ENCODE measurements around the gene BACH2. TPM values are rescaled to one million over a fixed set of nuclear protein-coding genes. Genes with fewer than 3 reads are reported as not detected.

The BACH2 gene
- total RNA-seq, 6 donors from 2014 or later, result 3.1 to 6.8 (median 5.3) TPM

DNA sequence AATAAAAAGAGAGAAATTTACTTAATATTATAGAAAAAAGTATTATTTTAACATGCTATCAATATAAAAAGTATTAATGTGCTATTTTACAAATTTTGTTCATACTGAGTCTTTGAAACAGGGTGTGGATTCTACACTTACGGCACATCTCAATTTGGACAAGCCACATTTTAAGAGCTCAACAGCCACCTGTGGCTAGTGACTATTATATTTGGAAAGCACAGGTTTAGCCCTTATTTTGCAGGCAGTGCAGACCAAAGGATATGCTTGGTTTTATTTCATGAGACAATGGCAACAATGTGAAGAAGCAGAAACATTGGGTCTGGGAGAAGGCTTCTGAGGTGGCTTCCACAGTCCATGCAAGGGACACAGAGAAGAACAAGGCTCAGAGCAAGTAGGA lies 74.6 kb downstream of the BACH2 start:
- ATAC-seq (ENCODE audit: low FRiP score in 2 of 2), result no peak
- TF ChIP-seq POLR2A (IDR thresholded peaks at IDR 0.05), result no peak
- no peak for TF ChIP-seq EP300 (IDR thresholded peaks at IDR 0.05)
- TF ChIP-seq, protein P1, sequence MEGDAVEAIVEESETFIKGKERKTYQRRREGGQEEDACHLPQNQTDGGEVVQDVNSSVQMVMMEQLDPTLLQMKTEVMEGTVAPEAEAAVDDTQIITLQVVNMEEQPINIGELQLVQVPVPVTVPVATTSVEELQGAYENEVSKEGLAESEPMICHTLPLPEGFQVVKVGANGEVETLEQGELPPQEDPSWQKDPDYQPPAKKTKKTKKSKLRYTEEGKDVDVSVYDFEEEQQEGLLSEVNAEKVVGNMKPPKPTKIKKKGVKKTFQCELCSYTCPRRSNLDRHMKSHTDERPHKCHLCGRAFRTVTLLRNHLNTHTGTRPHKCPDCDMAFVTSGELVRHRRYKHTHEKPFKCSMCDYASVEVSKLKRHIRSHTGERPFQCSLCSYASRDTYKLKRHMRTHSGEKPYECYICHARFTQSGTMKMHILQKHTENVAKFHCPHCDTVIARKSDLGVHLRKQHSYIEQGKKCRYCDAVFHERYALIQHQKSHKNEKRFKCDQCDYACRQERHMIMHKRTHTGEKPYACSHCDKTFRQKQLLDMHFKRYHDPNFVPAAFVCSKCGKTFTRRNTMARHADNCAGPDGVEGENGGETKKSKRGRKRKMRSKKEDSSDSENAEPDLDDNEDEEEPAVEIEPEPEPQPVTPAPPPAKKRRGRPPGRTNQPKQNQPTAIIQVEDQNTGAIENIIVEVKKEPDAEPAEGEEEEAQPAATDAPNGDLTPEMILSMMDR (IDR thresholded peaks at IDR 0.05), result no peak

DNA sequence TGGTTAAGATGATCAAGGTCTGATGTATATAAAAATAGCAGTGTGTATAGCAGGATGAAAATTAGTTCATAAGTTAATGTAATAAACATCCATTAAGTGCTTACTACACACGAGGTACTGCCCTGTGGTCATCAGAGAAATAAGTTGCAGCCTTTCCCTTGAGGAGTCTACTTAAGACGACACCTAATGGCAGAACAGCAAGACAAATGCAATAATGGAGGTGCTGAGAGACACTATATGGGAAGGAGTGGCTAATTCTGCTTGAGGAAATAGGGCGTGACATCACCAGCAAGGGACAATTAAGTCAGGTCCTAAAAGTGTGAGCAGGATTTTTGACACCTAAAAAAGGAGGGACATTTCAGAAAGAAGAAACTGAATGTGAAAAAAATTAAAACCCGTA lies 75.2 kb downstream of the BACH2 start:
- Histone ChIP-seq H3K9me3 (peaks cover 0 to 6% (median 6%) of the 10 kb centered on the region in 4 donors), H3K27me3 (no peaks in the 10 kb centered on the region), H3K4me1 (peaks cover 21 to 38% (median 32%) of the 10 kb centered on the region in 4 donors), H3K4me3 (no peak overlapping the region), H3K27ac (no peak overlapping the region), H3K36me3 (no peaks in the 10 kb centered on the region)
- 92 to 94% methylated on average over 4 of the region's 4 CpGs for WGBS, 2 donors
- TF ChIP-seq EP300 (IDR thresholded peaks at IDR 0.05) (no peak), POLR2A (IDR thresholded peaks at IDR 0.05) (no peak), POLR2AphosphoS5 (IDR thresholded peaks at IDR 0.05) (no peak)
- TF ChIP-seq, protein P1 (IDR thresholded peaks at IDR 0.05), result no peak
- ATAC-seq (ENCODE audit: low FRiP score in 2 of 2) (no peak), DNase-seq (no peak)

More for the DNA sequence above, 74.6 kb downstream of the BACH2 start:
- H3K27me3 ChIP-seq, result no peaks in the 10 kb centered on the region
- DNase-seq, result no peak
- peaks cover 0 to 6% (median 6%) of the 10 kb centered on the region in 4 donors for H3K9me3 ChIP-seq
- no peak overlapping the region for H3K4me3 ChIP-seq
- H3K36me3 ChIP-seq, result no peaks in the 10 kb centered on the region
- 100% methylated on average over 1 of the region's 1 CpG for WGBS, 2 donors
- H3K27ac ChIP-seq, result no peak overlapping the region
- H3K4me1 ChIP-seq, result peaks cover 21 to 32% (median 27%) of the 10 kb centered on the region in 4 donors

DNA sequence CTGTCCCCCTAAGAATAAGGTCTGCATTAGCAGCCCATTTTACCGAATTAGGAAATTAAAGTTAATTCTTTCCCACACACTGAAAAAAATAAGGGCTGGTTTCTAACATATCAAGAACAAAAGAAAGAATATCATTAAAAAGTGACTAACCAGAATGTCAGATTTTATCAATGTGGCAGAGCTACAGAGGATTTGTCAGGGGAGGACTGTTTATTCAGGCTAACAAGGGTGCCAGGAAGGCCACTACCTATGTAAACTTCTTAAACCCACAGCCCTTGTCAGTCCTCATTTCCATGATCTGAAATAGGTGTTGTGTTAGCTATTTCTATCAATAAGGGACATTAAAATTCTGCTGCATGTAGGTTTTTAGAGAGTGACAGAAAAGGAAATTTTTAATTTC lies 76.4 kb downstream of the BACH2 start:
- no peak for TF ChIP-seq EP300 (IDR thresholded peaks at IDR 0.05)
- H3K36me3 ChIP-seq, result no peaks in the 10 kb centered on the region
- H3K27ac ChIP-seq, result peak overlapping the region in 1 of 4 donors; percentile 82
- WGBS, 2 donors, result 57 to 91% methylated on average over 1 of the region's 1 CpG
- no peak for DNase-seq
- no peak overlapping the region for H3K4me3 ChIP-seq
- ATAC-seq (ENCODE audit: low FRiP score in 2 of 2), result no peak
- peaks cover 0 to 6% (median 6%) of the 10 kb centered on the region in 4 donors for H3K9me3 ChIP-seq
- H3K27me3 ChIP-seq, result no peaks in the 10 kb centered on the region
- H3K4me1 ChIP-seq, result peaks cover 29 to 50% (median 42%) of the 10 kb centered on the region in 4 donors

DNA sequence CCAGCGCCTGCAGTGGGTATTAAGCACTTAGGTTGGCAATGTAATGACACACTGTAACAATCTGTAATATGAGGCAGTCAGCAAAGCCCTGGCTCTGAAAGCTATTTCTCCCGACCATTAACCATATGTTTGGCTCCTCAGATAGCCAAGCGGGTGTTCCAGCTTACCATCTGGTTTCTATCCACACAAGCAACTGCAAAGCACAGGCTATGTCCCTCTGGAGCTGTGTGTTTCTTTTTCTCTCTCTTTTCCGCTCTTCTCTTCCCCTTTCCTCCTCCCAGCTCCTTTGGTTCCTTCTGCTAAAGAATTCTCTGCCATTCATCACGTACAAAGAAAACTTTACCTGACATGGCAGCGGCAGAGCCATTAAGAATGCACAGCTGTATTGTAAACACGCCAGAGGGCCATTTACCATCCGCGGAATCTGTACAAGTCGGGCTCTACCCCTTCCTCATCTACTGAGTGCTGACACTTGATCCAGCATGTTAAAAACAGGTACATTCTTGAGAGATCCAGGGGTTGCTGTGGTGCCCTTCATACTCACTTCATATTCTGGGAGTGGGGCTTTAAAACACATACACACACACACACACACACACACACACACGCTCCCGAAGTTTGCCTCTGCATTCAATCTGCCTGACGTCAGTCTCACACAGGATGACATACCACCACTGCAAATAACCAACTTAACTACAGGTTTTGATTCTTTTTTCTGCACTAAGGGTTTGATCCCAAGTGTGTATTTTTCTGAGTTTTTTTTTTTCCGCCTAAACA lies 77.2 kb downstream of the BACH2 start:
- no peaks in the 10 kb centered on the region for H3K36me3 ChIP-seq
- DNase-seq, result peak in 1 of 2 donors; percentile 21
- peak; percentile 36 to 74 for ATAC-seq (ENCODE audit: low FRiP score in 2 of 2)
- peak overlapping the region in 1 of 4 donors; percentile 10 for H3K4me3 ChIP-seq
- WGBS, 2 donors, result 50 to 55% methylated on average over 14 of the region's 14 CpGs
- no peaks in the 10 kb centered on the region for H3K27me3 ChIP-seq
- H3K27ac ChIP-seq, result peak overlapping the region; percentile 71 to 83 (median 78)
- peaks cover 0 to 6% (median 6%) of the 10 kb centered on the region in 4 donors for H3K9me3 ChIP-seq
- TF ChIP-seq POLR2AphosphoS5 (IDR thresholded peaks at IDR 0.05), result no peak
- TF ChIP-seq POLR2A (IDR thresholded peaks at IDR 0.05), result no peak
- TF ChIP-seq EP300 (IDR thresholded peaks at IDR 0.05), result no peak
- peaks cover 29 to 50% (median 43%) of the 10 kb centered on the region in 4 donors for H3K4me1 ChIP-seq

DNA sequence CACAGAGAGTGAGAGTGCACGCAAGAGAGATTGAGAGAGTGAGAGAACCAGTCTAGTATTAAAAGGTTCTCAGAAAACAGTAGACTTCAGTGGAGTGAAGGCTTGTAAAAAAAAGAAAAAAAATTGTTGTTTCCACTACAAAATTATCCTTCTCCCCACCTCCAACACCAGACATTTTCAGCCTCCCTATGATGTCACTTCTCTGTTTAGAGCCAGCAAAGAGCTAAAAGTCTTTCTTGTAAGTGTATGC lies 77.8 kb downstream of the BACH2 start:
- H3K4me3 ChIP-seq, result no peak overlapping the region
- WGBS, 2 donors, result 8 to 38% methylated on average over 1 of the region's 1 CpG
- H3K27ac ChIP-seq, result peak overlapping the region; percentile 71 to 83 (median 78)
- no peak for DNase-seq
- no peaks in the 10 kb centered on the region for H3K36me3 ChIP-seq
- peaks cover 29 to 50% (median 43%) of the 10 kb centered on the region in 4 donors for H3K4me1 ChIP-seq
- ATAC-seq (ENCODE audit: low FRiP score in 2 of 2), result no peak
- H3K9me3 ChIP-seq, result peaks cover 0 to 6% (median 6%) of the 10 kb centered on the region in 4 donors
- TF ChIP-seq, protein P1 (IDR thresholded peaks at IDR 0.05), result no peak
- TF ChIP-seq POLR2A (IDR thresholded peaks at IDR 0.05), result no peak
- TF ChIP-seq POLR2AphosphoS5 (IDR thresholded peaks at IDR 0.05), result no peak
- no peak for TF ChIP-seq EP300 (IDR thresholded peaks at IDR 0.05)
- H3K27me3 ChIP-seq, result no peaks in the 10 kb centered on the region

All from upper lobe of left lung (tissue), 6 donors.